Measurements from ENCODE around the gene SURF1.
"Not testable (repeated sequence)": the region's sequence is repeated elsewhere in the genome, so short reads cannot be mapped to it uniquely, and the experiment has no call there.

The SURF1 gene

DNA sequence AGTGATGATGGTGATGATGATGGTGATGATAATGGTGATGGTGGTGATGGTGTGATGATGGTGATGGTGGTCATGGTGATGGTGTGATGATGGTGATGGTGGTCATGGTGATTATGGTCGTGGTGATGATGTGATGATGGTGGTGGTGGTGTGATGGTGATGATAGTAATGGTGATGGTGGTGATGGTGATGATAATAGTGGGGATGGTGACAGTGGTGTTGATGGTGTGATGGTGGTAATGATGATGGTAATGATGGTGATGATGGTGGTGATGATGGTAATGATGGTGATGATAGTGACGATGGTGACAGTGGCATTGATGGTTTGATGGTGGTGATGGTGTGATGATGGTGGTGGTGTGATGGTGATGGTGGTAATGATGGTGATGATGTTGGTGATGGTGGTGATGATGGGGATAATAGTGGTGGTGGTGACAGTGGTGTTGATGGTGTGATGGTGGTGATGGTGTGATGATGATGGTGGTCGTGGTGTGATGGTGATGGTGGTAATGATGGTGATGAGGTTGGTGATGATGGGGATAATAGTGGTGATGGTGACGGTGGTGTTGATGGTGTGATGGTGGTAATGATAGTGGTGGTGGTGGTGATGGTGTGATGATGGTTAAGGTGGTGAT lies 26.3 kb upstream of the SURF1 start:
- no peak for TF ChIP-seq TAF1 (IDR thresholded peaks at IDR 0.05; ENCODE audit: borderline replicate concordance, low read depth, low read length)
- no peak for TF ChIP-seq POLR2AphosphoS5 (IDR thresholded peaks at IDR 0.05; ENCODE audit: low read depth, low read length)
- TF ChIP-seq POLR2A (IDR thresholded peaks at IDR 0.05; ENCODE audit: low read depth, low read length) = no peak
- FAIRE-seq = no peak

DNA sequence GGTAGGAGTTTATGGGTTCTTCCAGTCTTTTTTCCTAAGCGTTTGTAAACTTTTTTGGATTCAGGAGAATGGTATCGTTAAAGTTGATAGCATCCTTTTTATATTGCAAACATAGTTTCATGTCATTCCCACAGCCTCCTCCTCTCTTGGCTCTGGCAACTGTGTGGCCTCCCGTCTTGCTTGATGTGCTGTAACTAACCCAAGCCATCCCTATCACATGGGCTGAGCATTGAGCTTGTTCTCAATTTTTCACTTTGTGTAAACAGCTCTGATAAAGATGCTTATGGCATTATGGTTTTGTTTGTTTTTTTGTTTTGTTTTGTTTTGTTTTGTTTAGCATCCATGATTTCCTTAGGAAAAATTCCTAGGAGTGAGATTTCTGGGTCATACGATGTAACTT lies 24.4 kb upstream of the SURF1 start:
- TF ChIP-seq POLR2A (IDR thresholded peaks at IDR 0.05; ENCODE audit: low read depth, low read length) = no peak
- TF ChIP-seq TAF1 (IDR thresholded peaks at IDR 0.05; ENCODE audit: borderline replicate concordance, low read depth, low read length) = no peak
- TF ChIP-seq POLR2AphosphoS5 (IDR thresholded peaks at IDR 0.05; ENCODE audit: low read depth, low read length) = no peak
- FAIRE-seq (no peak), DNase-seq (ENCODE audit: insufficient read length) (no peak)

More for the DNA sequence above, 26.3 kb upstream of the SURF1 start:
- DNase-seq (ENCODE audit: insufficient read length) = no peak

DNA sequence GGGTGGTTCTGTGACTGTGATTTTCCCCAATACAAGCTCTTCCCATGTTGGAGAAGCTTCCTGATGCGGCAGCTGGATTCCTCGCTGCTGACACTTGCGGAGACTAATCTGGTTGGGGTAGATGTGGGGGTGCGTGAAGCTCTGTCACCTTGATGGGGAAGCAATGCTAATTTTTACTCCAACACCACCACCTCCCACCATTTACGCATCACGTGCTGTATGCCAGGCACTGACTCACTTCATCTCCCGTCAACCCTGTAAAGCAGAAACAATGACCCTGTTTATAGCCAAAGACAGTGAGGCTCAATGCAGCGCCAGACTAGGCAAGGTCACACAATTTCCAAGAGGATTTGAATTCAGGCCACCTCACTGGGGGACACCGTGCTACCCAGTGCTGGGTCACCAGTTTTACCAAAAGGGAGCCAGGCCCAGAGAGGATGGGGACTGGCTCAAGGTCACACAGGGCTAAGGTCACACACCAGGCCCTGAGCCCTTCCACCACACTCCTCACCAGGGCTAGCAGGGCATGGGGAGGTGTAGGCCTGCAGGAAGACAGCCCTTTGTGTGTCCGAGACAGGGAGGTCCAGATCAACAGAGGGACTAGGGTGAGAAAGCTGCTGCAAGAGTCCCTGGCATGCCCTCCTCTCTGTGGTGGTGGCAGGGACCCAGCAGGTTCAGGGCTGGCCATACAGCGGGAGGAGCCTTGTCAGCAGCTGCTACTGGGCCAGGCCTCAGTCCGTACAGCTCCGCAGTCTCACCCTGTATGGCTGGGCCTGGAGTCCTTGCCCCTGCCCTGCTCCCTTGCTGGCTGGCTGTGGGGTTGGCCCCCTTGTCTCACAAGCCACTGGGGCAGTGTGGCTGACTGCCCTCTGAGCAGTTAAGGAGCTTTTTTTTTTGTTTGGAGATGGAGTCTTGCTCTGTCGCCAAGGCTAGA lies 23.1 kb upstream of the SURF1 start:
- FAIRE-seq (no peak), DNase-seq (ENCODE audit: insufficient read length) (no peak)
- TF ChIP-seq POLR2A (IDR thresholded peaks at IDR 0.05; ENCODE audit: low read depth, low read length) = no peak
- no peak for TF ChIP-seq TAF1 (IDR thresholded peaks at IDR 0.05; ENCODE audit: borderline replicate concordance, low read depth, low read length)
- no peak for TF ChIP-seq POLR2AphosphoS5 (IDR thresholded peaks at IDR 0.05; ENCODE audit: low read depth, low read length)

DNA sequence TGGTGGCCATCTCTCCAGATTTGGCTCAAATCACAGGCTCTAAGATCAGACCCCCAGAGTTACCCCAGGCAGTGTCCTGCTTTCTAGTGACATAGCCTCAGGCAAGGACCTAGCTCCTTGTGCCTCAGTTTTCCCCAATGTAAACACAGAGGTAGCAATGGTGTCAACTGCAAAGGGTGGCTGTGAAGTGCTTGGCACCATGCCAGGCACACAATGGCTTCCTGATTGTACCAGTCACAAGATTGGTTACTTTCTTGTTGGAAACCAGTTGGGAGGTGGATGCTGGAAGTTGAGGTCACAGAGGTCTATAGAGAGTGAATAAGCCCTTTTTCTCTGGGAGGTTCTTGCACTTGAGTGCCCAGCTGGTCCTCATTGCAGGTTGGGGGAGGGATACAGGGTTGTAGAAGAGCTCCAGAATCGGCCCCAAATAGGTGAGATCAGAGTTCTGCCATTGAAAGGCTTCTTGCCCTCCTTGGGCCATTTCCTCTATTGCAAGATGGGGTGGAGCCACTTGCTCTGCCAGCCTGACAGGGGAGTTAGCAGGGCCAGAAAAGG lies 22.2 kb upstream of the SURF1 start:
- DNase-seq (ENCODE audit: insufficient read length) (no peak), FAIRE-seq (no peak)
- TF ChIP-seq POLR2A (IDR thresholded peaks at IDR 0.05; ENCODE audit: low read depth, low read length) (no peak), POLR2AphosphoS5 (IDR thresholded peaks at IDR 0.05; ENCODE audit: low read depth, low read length) (no peak), TAF1 (IDR thresholded peaks at IDR 0.05; ENCODE audit: borderline replicate concordance, low read depth, low read length) (no peak)

DNA sequence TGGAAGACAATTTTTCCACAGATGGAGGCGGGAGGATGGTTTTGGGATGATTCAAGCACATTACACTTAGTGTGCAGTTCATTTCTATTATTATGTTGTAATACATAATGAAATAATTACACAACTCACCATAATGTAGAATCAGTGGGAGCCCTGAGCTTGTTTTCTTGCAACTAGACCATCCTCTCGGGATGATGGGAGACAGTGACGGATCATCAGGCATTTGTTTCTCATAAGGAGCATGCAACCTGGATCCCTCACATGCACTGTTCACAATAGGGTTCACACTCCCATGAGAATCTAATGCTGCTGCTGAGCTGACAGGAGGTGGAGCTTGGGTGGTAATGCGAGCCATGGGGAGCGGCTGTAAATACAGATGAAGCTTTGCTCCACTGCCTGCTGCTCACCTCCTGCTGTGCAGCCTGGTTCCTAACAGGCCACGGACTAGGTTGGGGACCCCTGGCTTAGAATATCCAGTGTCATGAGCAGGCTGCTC lies 21.5 kb upstream of the SURF1 start:
- no peak for FAIRE-seq
- no peak for DNase-seq (ENCODE audit: insufficient read length)
- no peak for TF ChIP-seq POLR2A (IDR thresholded peaks at IDR 0.05; ENCODE audit: low read depth, low read length)
- no peak for TF ChIP-seq TAF1 (IDR thresholded peaks at IDR 0.05; ENCODE audit: borderline replicate concordance, low read depth, low read length)
- no peak for TF ChIP-seq POLR2AphosphoS5 (IDR thresholded peaks at IDR 0.05; ENCODE audit: low read depth, low read length)

DNA sequence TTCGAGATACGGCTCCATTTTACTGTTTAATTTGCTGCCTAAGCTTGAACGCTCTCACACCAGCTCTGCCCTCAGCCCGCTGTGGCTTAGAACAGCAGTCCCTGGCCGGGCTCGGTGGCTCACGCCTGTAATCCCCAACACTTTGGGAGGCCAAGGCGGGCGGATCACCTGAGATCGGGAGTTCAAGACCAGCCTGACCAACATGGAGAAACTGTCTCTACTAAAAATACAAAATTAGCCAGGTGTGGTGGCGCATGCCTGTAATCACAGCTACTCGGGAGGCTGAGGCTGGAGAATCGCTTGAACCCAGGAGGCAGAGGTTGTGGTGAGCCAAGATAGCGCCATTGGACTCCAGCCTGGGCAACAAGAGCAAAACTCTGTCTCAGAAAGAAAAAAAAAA lies 21.0 kb upstream of the SURF1 start:
- FAIRE-seq = not testable (repeated sequence)

DNA sequence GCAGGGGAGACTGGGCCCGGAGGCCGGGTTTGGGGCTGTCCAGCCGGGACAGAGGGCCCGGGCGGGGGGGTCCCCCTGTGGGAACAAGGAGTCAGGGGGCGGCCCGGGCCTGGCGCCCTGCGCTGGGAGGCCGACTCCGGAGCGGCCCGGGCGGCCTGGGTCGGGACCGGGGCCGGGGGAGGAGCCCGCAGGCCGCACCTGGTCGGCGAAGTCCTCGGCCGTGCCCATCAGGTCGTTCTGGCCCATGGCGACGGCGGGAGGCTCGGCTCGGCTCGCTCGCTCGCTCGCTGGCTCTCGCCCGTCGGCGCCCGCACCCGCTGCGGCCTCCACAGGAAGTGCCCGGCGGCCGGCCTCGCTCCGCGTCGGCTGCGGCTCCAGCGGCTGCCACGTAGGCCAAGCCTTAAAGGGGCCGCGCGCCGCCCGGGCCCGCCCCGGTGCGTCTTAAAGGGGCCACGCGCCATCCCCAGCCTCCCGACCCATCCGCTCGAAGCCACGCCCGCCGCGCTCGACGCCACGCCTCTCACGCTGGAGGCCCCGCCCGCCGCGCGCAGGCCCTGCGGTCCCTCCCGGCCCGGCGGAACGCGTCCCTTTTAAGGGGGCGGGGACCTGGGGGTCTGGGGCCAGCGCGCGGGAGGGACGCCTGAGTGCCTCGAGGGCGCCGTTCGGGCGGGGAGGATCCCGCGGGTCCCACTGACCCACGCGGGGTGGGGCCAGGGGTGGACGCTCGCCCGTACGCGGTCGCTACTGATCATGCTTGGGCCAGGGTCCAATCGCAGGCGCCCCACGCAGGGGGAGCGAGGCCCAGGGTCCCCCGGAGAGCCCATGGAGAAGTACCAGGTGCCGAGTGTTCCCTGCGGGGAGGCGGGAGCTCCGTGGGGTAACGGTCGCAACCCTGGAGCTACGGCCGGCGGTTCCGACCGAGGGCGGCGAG lies 19.7 kb upstream of the SURF1 start, which contains the start of the genes STKLD1 and SURF4:
TSS of gene STKLD1 (plus strand) at position 643 of the 931 bp plus-strand sequence. CDS start at position 751, 108 bp downstream.
TSS of gene SURF4 (minus strand) at position 337 of the 931 bp plus-strand sequence. CDS start at position 246, 91 bp downstream.
- peak; percentile 95 for FAIRE-seq

More for the DNA sequence above, 21.0 kb upstream of the SURF1 start:
- DNase-seq (ENCODE audit: insufficient read length) = not testable (repeated sequence)

DNA sequence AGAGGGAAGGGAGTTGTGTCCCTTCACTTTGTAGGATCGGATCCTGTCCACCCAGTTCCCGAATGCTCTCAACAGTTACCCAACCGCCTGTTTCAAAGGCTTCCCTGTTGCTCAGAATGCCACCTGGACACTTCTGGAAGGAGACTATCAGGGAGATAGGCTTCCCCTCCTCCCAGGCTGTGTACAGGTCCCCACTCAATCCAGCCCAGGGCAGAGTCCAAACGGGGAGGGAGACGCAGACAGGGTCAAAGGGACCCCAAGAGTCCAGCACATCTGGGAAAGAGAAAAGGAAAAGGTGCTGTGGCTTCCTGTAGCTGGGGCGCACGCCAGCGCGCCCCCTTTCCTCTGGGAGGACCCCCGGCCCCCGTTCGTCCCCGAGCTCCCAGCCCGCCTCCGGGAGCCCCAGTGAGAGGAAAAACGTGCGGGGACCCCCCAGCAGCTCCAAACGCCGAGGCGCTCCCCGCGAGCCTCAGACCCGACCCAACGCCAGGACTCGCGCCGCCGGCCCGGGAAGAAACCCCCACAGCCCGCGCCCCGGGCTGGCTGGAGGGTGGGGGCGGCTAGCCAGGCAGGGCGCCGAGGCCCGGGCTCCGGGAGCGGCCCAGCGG lies 18.9 kb upstream of the SURF1 start:
- DNase-seq (ENCODE audit: insufficient read length) (peak; percentile 54), FAIRE-seq (no peak)
- no peak for TF ChIP-seq POLR2AphosphoS5 (IDR thresholded peaks at IDR 0.05; ENCODE audit: low read depth, low read length)
- TF ChIP-seq TAF1 (IDR thresholded peaks at IDR 0.05; ENCODE audit: borderline replicate concordance, low read depth, low read length) = no peak
- TF ChIP-seq POLR2A (IDR thresholded peaks at IDR 0.05; ENCODE audit: low read depth, low read length) = no peak

More for the DNA sequence above, 19.7 kb upstream of the SURF1 start, which contains the start of the genes STKLD1 and SURF4:
- peak; percentile 100 for DNase-seq (ENCODE audit: insufficient read length)
- TF ChIP-seq POLR2A (IDR thresholded peaks at IDR 0.05; ENCODE audit: low read depth, low read length) (peak; percentile 91), POLR2AphosphoS5 (IDR thresholded peaks at IDR 0.05; ENCODE audit: low read depth, low read length) (peak; percentile 82), TAF1 (IDR thresholded peaks at IDR 0.05; ENCODE audit: borderline replicate concordance, low read depth, low read length) (peak; percentile 85)

DNA sequence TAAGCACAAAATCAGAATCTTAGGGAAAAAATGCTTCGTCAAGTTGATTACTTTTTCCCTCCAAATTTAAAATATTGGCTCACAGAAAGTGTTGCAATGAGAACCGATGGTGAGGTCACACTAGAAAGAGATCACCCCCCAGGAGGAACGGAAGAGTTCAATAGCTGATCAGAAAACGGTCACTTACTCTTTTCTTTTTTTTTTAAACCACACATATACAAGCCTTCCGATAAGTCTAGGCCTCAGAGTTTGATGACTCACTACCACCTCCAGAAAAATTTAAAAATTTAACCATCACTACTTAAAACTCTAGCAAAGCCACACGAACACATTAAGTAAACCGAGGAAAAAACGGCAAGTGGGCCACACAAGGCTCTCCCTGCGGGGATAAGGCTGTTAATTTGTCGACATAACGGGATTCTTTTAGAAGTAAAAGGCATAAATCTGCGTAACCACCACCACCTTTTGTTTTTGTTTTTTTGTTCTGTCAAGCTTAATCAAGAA lies 18.4 kb upstream of the SURF1 start:
- FAIRE-seq (no peak), DNase-seq (ENCODE audit: insufficient read length) (no peak)
- TF ChIP-seq POLR2AphosphoS5 (IDR thresholded peaks at IDR 0.05; ENCODE audit: low read depth, low read length) (no peak), POLR2A (IDR thresholded peaks at IDR 0.05; ENCODE audit: low read depth, low read length) (no peak), TAF1 (IDR thresholded peaks at IDR 0.05; ENCODE audit: borderline replicate concordance, low read depth, low read length) (no peak)

DNA sequence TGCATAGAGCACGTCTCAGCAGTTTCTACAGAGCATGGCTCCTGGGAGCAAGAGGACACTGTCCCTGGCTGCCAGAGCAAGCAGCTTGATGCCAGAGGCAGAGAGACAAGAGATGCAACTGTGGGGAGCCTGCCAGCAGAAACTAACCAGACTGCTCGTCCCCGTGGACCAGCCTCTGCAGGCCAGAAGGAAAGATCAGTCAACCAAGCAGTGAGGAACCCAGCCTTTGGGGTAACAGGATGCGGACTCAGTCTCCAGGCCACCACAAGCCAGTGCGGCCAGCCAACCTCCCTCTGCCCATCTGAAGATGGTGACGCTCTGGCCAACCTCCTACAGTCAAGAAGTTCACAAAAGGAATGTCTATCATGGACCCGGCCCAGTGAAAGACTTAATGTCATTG lies 15.9 kb upstream of the SURF1 start:
- FAIRE-seq (no peak), DNase-seq (ENCODE audit: insufficient read length) (no peak)
- no peak for TF ChIP-seq POLR2A (IDR thresholded peaks at IDR 0.05; ENCODE audit: low read depth, low read length)
- no peak for TF ChIP-seq POLR2AphosphoS5 (IDR thresholded peaks at IDR 0.05; ENCODE audit: low read depth, low read length)
- no peak for TF ChIP-seq TAF1 (IDR thresholded peaks at IDR 0.05; ENCODE audit: borderline replicate concordance, low read depth, low read length)
